IMR-90 (cell line): ENCODE measurements around the gene MGLL. TPM values are rescaled to one million over a fixed set of nuclear protein-coding genes. Genes with fewer than 3 reads are reported as not detected.
A peak's percentile ranks its signal among the peaks of the same experiment; 100 is the strongest.

Experiments used
- ATAC-seq: fragments of 200-7000 bp; cut with Tn5 transposase; 2 replicates; pipeline ENCODE4 v1.9.1; 2020; ENCODE audit warnings: low read depth, mild to moderate bottlenecking, moderate library complexity
- BruUV-seq: library from RNA; stranded (reverse); fragments of 400-500 nt; replicated peaks from 2 replicates; lab custom pipeline; 2021; lab: Mats Ljungman, UMichigan
- CTCF ChIA-PET: fragments of 300-600 bp; formaldehyde crosslinking; extraction: SDS; loops from one replicate; lab custom pipeline; 2021; ENCODE audit warnings: antibody characterized with exemption; lab: Yijun Ruan, JAX
- POLR2A ChIA-PET: fragments of 300-600 bp; sonication (Branson Sonifier 250); formaldehyde crosslinking; loops from one replicate; lab custom pipeline; 2022; ENCODE audit warnings: antibody characterized with exemption; ENCODE audit not compliant: unreplicated experiment; lab: Charles Lee
- DNase-seq: peaks from one replicate; pipeline ENCODE4 v3.0.0; 2013
- H2AFZ ChIP-seq: replicated peaks from 2 replicates; pipeline ENCODE3; 2013; ENCODE audit warnings: low read length, mild to moderate bottlenecking; ENCODE audit not compliant: poor library complexity
- H2AK5ac ChIP-seq: 2 replicates; pipeline ENCODE4 v1.6.1; 2013; ENCODE audit warnings: low read depth, low read length, inconsistent platforms
- H2AK9ac ChIP-seq: replicated peaks from 2 replicates; pipeline ENCODE3; 2013; ENCODE audit warnings: mild to moderate bottlenecking, low read depth, low read length, moderate library complexity; ENCODE audit not compliant: poor library complexity
- H2BK120ac ChIP-seq: 2 replicates; pipeline ENCODE4 v1.6.1; 2013; ENCODE audit warnings: low read depth, low read length, inconsistent platforms
- H2BK15ac ChIP-seq: 3 replicates; pipeline ENCODE4 v1.6.1; 2013; ENCODE audit warnings: low read depth, low read length, inconsistent platforms
- H2BK20ac ChIP-seq: 2 replicates; pipeline ENCODE4 v1.6.1; 2013; ENCODE audit warnings: low read depth, mild to moderate bottlenecking, inconsistent platforms, low read length, moderate library complexity
- H2BK5ac ChIP-seq: 2 replicates; pipeline ENCODE4 v1.6.1; 2013; ENCODE audit warnings: mild to moderate bottlenecking, low read depth, low read length, inconsistent platforms; ENCODE audit not compliant: poor library complexity, severe bottlenecking
- H3K14ac ChIP-seq: replicated peaks from 2 replicates; pipeline ENCODE4 v1.6.1; 2013; ENCODE audit warnings: low read depth, low read length, inconsistent platforms
- H3K18ac ChIP-seq: 2 replicates; pipeline ENCODE4 v1.6.1; 2013; ENCODE audit warnings: low read depth, low read length, control low read depth
- H3K23ac ChIP-seq: 2 replicates; pipeline ENCODE4 v1.6.1; 2013; ENCODE audit warnings: low read depth, low read length, inconsistent platforms
- H3K27ac ChIP-seq: 2 replicates; pipeline ENCODE4 v1.5.1; 2013; ENCODE audit warnings: mild to moderate bottlenecking, control low read depth, low read length; ENCODE audit not compliant: insufficient read depth
- H3K27me3 ChIP-seq: 2 replicates; pipeline ENCODE4 v1.6.1; 2013; ENCODE audit warnings: low read length; ENCODE audit not compliant: control insufficient read depth, insufficient read depth
- H3K36me3 ChIP-seq: 2 replicates; pipeline ENCODE4 v1.6.1; 2013; ENCODE audit warnings: low read length, mixed read lengths; ENCODE audit not compliant: control insufficient read depth, insufficient read depth
- H3K4ac ChIP-seq: 2 replicates; pipeline ENCODE4 v1.6.1; 2013; ENCODE audit warnings: low read depth, low read length, inconsistent platforms
- H3K4me1 ChIP-seq: 2 replicates; pipeline ENCODE4 v1.6.1; 2013; ENCODE audit warnings: low read length, mixed read lengths; ENCODE audit not compliant: control insufficient read depth, insufficient read depth
- H3K4me2 ChIP-seq: 2 replicates; pipeline ENCODE4 v1.6.1; 2013; ENCODE audit warnings: low read depth, mild to moderate bottlenecking, control low read depth, low read length, moderate library complexity
- H3K4me3 ChIP-seq: 2 replicates; pipeline ENCODE4 v1.5.1; 2013; ENCODE audit warnings: low read depth, mild to moderate bottlenecking, control low read depth, low read length, moderate library complexity; ENCODE audit not compliant: insufficient read depth
- H3K56ac ChIP-seq: 2 replicates; pipeline ENCODE4 v1.6.1; 2013; ENCODE audit warnings: low read length, inconsistent platforms; ENCODE audit not compliant: insufficient read depth; ENCODE audit errors: extremely low read depth
- H3K79me1 ChIP-seq, 2 experiments: 2 replicates each; pipeline ENCODE4 v1.6.1; 2013; ENCODE audit warnings: low read length in 2 of 2, inconsistent platforms in 1 of 2, low read depth in 1 of 2
- H3K9ac ChIP-seq: 2 replicates; pipeline ENCODE4 v1.6.1; 2013; ENCODE audit warnings: low read depth, low read length, control low read depth
- H3K9me1 ChIP-seq: 2 replicates; pipeline ENCODE4 v1.6.1; 2013; ENCODE audit warnings: low read length, inconsistent platforms; ENCODE audit not compliant: insufficient read depth
- H3K9me3 ChIP-seq: 2 replicates; pipeline ENCODE4 v1.6.1; 2013; ENCODE audit warnings: low read length; ENCODE audit not compliant: control insufficient read depth, insufficient read depth
- H4K20me1 ChIP-seq: 2 replicates; pipeline ENCODE4 v1.6.1; 2013; ENCODE audit warnings: low read length, inconsistent platforms; ENCODE audit not compliant: insufficient read depth
- H4K5ac ChIP-seq: 2 replicates; pipeline ENCODE4 v1.6.1; 2013; ENCODE audit warnings: mild to moderate bottlenecking, low read depth, low read length, control low read depth
- H4K8ac ChIP-seq, 2 experiments: 2 replicates each; pipeline ENCODE4 v1.6.1; 2013; ENCODE audit warnings: low read depth in 2 of 2, low read length in 2 of 2, control low read depth in 1 of 2, inconsistent platforms in 1 of 2
- H4K91ac ChIP-seq: 2 replicates; pipeline ENCODE4 v1.6.1; 2013; ENCODE audit warnings: low read depth, low read length, inconsistent platforms; ENCODE audit not compliant: insufficient read depth
- BHLHE40 ChIP-seq: fragments of 150-350 bp; IDR thresholded peaks from 2 replicates; pipeline ENCODE4 v1.6.1; 2016; ENCODE audit warnings: mild to moderate bottlenecking, low read depth, low read length
- CEBPB ChIP-seq: IDR thresholded peaks from 2 replicates; pipeline ENCODE4 v1.6.1; 2012; ENCODE audit warnings: low read depth, low read length, improper control_type of control experiment
- CHD1 ChIP-seq: IDR thresholded peaks from 2 replicates; pipeline ENCODE4 v1.6.1; 2012; ENCODE audit warnings: low read depth, low read length, improper control_type of control experiment
- ELK1 ChIP-seq: fragments of 150-350 bp; IDR thresholded peaks from 2 replicates; pipeline ENCODE4 v1.6.1; 2016; ENCODE audit warnings: low read depth, mild to moderate bottlenecking, low read length, moderate library complexity, borderline replicate concordance
- FOS ChIP-seq: fragments of 150-350 bp; IDR thresholded peaks from 2 replicates; pipeline ENCODE4 v1.6.1; 2016; ENCODE audit warnings: low read depth, low read length
- MAFK ChIP-seq: IDR thresholded peaks from 2 replicates; pipeline ENCODE4 v1.6.1; 2012; ENCODE audit warnings: low read depth, low read length, improper control_type of control experiment
- MAZ ChIP-seq: IDR thresholded peaks from 2 replicates; pipeline ENCODE4 v1.6.1; 2012; ENCODE audit warnings: low read depth, mild to moderate bottlenecking, low read length, improper control_type of control experiment, moderate library complexity, borderline replicate concordance
- MXI1 ChIP-seq: IDR thresholded peaks from 2 replicates; pipeline ENCODE4 v1.6.1; 2012; ENCODE audit warnings: low read depth, mild to moderate bottlenecking, low read length, moderate library complexity, borderline replicate concordance
- NFE2L2 ChIP-seq: fragments of 150-350 bp; IDR thresholded peaks from 2 replicates; pipeline ENCODE4 v1.6.1; 2016; ENCODE audit warnings: low read depth, mild to moderate bottlenecking, low read length
- POLR2A ChIP-seq: IDR thresholded peaks from 2 replicates; pipeline ENCODE4 v1.6.1; 2012; ENCODE audit warnings: mild to moderate bottlenecking, low read depth, low read length
- RAD21 ChIP-seq: IDR thresholded peaks from 2 replicates; pipeline ENCODE4 v1.6.1; 2012; ENCODE audit warnings: low read length, improper control_type of control experiment
- RCOR1 ChIP-seq: IDR thresholded peaks from 2 replicates; pipeline ENCODE4 v1.6.1; 2012; ENCODE audit warnings: mild to moderate bottlenecking, low read length, improper control_type of control experiment; ENCODE audit not compliant: insufficient replicate concordance
- RFX5 ChIP-seq: IDR thresholded peaks from 2 replicates; pipeline ENCODE4 v1.8.0; 2012; ENCODE audit warnings: low read depth, mild to moderate bottlenecking, low read length, moderate library complexity
- SMC3 ChIP-seq: fragments of 150-350 bp; IDR thresholded peaks from 2 replicates; pipeline ENCODE4 v1.6.1; 2016; ENCODE audit warnings: low read depth, mild to moderate bottlenecking, antibody characterized with exemption, low read length, moderate library complexity
- USF2 ChIP-seq: fragments of 150-350 bp; IDR thresholded peaks from 2 replicates; pipeline ENCODE4 v1.6.1; 2017; ENCODE audit warnings: mild to moderate bottlenecking, antibody characterized with exemption, low read length, low read depth
- WGBS, 2 experiments: methylation state at CpG; one replicate each; pipeline versions ENCODE4 v1.1.5 to v1.1.7; 2013; ENCODE audit warnings: missing lambda C conversion rate in 2 of 2; ENCODE audit not compliant: insufficient read length in 1 of 2; ENCODE audit errors: extremely low coverage in 2 of 2; 5-methylcytosine and 5-hydroxymethylcytosine counted together
- dilution Hi-C: fragments of 300-500 bp; cut with HindIII; formaldehyde crosslinking; loops from one replicate; pipeline ENCODE4 v1.14.3; 2018; ENCODE audit warnings: low sequenced_read_pairs; ENCODE audit not compliant: unreplicated experiment
- in situ Hi-C: fragments of 300-500 bp; cut with MboI; formaldehyde crosslinking; loops from 3 replicates; pipeline ENCODE4 v1.14.3; 2019; ENCODE audit warnings: low sequenced_read_pairs, inconsistent platforms, mixed read lengths
- intact Hi-C: fragments of 100-400 bp; cut with micrococcal nuclease; formaldehyde crosslinking; loops from 2 replicates; pipeline ENCODE4 v1.10.0; 2022
- polyA plus RNA-seq, 3 experiments: library from polyadenylated mRNA; depleted of rRNA; stranded (reverse); fragments of >200 nt; gene quantifications; 2 replicates each; pipeline ENCODE4 v1.2.3, GENCODE V29; 2012; ENCODE audit warnings: low replicate concordance in 1 of 3
- total RNA-seq: library from RNA; depleted of rRNA; stranded (reverse); fragments of >200 nt; gene quantifications from 2 replicates; pipeline ENCODE4 v1.2.3, GENCODE V29; 2012

Gene MGLL
- total and polyA plus RNA-seq, 2 of the 4 experiments (the other 2 are of a cell fraction), result 23.7 to 60.6 TPM

GRCh38 chr3:127734754-127735473, 87.4 kb downstream of the MGLL start:
- Histone ChIP-seq H3K4me3 (no peak overlapping the region), H3K9me3 (no peaks in the 10 kb centered on the region), H3K14ac (peak overlapping the region; percentile 32; the same call in 1 of the 2 replicates), H3K4me1 (peaks cover 23% of the 10 kb centered on the region), H2AFZ (peak overlapping the region; percentile 2), H3K9ac (peak overlapping the region; percentile 8; the same call in 1 of the 2 replicates), H4K20me1 (no peaks in the 10 kb centered on the region), H2AK5ac (peak overlapping the region; percentile 83; the same call in 1 of the 2 replicates), H3K56ac (peak overlapping the region; percentile 45), H3K36me3 (no peaks in the 10 kb centered on the region; the same call in 1 of the 2 replicates), H3K9me1 (peaks cover 43% of the 10 kb centered on the region), H2BK15ac (peak overlapping the region; percentile 73; the same call in 1 of the 3 replicates), H3K4me2 (peak overlapping the region; percentile 47), H3K27me3 (no peaks in the 10 kb centered on the region), H4K5ac (peak overlapping the region; percentile 14; the same call in 1 of the 2 replicates), H3K4ac (peak overlapping the region; percentile 59), H3K23ac (peak overlapping the region; percentile 20; the same call in 1 of the 2 replicates), H3K79me1 (peaks cover 41 to 75% of the 10 kb centered on the region in 2 experiments), H3K27ac (peak overlapping the region; percentile 61), H2AK9ac (peak overlapping the region; percentile 47), H2BK5ac (peak overlapping the region; percentile 77), H3K18ac (peak overlapping the region; percentile 40), H2BK20ac (peak overlapping the region; percentile 80), H2BK120ac (peak overlapping the region; percentile 66), H4K8ac (peak overlapping the region; percentile 29 to 78), H4K91ac (peak overlapping the region; percentile 84)
- intact Hi-C loops, result loop anchor here (1.0 to 5.0 kb wide), 3 partner anchors 33 to 87 kb away; partner anchors contain the start of gene MGLL
- ATAC-seq (peak; percentile 80), DNase-seq (peak; percentile 98)
- WGBS, 2 experiments, result no CpG with 5 or more reads among the region's 8 CpGs
- in situ Hi-C loops, result no loop called here
- ChIA-PET POLR2A (no interaction called here), CTCF (interaction anchor here (2.0 kb wide), 1 partner anchor 38 kb away, joined by 6 read pairs; no protein-coding TSS in a partner anchor)
- dilution Hi-C loops, result no loop called here
- BruUV-seq, result no TSS peak
- TF ChIP-seq SMC3 (peak; percentile 31), BHLHE40 (peak; percentile 86), POLR2A (peak; percentile 66), CHD1 (0 out of 2 replicates have a peak, but pooled peaks have one; percentile 45), CEBPB (peak; percentile 50; the same call in 1 of the 2 replicates), MAFK (no peak), ELK1 (no peak), USF2 (peak; percentile 85), FOS (peak; percentile 46), RFX5 (no peak), RAD21 (0 out of 2 replicates have a peak, but pooled peaks have one; percentile 11), NFE2L2 (peak; percentile 32; the same call in 1 of the 2 replicates), RCOR1 (no peak), MXI1 (no peak), MAZ (peak; percentile 43; the same call in 1 of the 2 replicates)
